ENCODE data around the gene TXNDC8.
"Not testable (repeated sequence)": the region's sequence is repeated elsewhere in the genome, so short reads cannot be mapped to it uniquely, and the experiment has no call there.

Gene TXNDC8

DNA sequence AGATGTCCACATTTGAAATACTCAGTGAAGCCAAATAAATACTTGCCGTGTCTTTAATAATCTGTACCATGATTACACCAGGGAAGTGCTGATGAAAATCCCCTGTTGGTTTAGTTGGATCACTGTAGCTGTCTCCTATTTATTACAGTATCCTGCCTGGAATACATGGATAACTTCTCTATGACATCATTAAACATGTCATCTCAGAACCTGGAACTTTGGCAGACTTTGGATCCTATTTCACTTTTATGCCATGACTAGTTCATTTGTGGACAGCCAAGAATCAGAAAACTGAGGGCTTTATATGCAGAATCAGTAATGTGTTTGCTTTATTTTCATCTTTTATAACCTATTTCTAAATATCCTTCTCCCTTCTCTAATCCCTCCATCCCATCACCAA, at the start of gene TXNDC8:
TXNDC8 (minus strand) TSS at position 137 of the 400 bp plus-strand sequence.
- no peak for DNase-seq

DNA sequence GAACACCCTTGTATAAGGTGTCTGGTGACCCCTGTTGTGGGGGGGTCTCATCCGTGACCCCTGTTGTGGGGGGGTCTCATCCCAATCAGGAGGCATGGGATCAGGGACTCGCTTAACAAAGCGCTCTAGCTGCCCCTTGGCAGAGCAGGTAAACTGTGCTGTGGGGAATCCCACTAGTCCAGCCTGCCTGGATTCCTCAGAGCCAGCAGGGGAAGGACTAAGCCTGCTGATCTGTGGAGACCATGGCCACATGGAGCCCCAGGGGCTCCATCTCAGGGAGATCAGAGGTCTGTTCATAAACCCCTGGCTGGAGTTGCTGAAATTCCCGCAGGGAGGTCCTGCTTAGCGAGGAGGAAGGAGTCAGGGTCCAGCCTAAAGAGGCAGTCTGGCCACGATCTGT, 45.8 kb upstream of the TXNDC8 start:
- no peak for DNase-seq

DNA sequence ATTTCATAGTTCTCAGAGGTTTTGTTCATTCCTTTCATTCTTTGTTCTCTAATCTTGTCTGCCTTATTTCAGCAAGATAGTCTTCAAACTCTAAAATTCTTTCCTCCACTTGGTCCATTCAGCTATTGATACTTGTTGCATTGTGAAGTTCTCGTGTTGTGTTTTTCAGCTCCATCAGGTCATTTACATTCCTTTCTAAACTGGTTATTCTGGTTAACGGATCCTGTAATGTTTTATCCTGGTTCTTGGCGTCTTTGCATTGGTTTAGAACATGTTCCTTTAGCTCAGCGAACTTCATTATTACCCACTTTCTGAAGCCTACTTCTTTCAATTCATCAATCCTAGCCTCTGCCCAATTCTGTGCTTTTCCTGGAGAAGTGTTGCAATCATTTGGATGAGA, 45.1 kb upstream of the TXNDC8 start:
- DNase-seq: no peak

DNA sequence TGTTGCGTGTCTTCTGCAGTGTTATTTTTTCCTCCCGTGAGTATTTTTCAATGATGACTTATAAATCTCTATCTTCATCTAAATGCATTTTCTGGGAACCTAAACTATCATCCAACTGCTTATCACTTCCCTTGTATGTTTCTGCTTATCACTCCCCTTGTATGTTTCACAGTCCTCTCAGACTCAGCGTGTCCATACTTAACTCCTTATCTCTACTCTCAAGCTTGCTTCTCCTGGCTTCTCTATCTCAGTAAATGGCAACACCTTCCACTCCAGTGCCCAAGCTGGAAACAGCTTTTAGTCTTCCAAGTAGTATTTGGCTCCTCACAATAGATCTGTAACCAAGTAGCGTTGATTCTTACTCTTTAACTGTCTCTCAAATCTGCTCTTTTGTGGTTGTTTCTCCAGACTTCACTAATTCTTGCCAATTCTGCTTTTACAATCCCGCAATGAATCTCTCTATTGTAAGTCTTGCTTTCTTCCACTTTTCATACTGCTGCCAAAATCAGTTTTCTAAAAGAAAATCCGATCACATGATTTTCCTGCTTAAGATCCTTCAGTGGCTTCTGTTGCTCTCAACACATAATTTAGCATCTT, 33.8 kb upstream of the TXNDC8 start:
- no peak for DNase-seq

GRCh38 chr9:110370315-110370714, 32.7 kb upstream of the TXNDC8 start:
- DNase-seq: no peak

DNA sequence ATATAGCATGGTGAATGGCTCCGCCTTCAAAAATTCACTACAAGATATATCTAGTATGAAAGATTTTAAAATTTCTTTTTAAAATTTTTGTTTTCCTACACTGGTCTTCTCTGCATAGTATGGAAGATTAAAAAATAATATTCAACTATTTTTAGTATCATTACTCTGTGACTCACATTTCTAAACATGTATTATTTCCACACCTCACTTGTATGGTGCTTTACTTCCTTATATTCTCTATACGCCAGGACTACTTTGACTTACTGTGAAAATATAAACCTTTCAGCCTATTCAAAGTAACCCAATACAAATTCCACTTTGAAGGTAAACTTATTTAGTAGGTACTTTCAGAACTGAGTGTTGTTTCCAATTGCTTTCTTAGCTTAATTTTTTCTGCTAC, 26.8 kb upstream of the TXNDC8 start:
- DNase-seq: no peak

GRCh38 chr9:110358992-110359391, 21.3 kb upstream of the TXNDC8 start:
- not testable (repeated sequence) for DNase-seq

GRCh38 chr9:110357505-110357904, 19.8 kb upstream of the TXNDC8 start:
- DNase-seq: no peak

- DNase-seq: no peak
Measured at GRCh38 chr9:110356639-110357395, 19.2 kb upstream of the TXNDC8 start.

DNA sequence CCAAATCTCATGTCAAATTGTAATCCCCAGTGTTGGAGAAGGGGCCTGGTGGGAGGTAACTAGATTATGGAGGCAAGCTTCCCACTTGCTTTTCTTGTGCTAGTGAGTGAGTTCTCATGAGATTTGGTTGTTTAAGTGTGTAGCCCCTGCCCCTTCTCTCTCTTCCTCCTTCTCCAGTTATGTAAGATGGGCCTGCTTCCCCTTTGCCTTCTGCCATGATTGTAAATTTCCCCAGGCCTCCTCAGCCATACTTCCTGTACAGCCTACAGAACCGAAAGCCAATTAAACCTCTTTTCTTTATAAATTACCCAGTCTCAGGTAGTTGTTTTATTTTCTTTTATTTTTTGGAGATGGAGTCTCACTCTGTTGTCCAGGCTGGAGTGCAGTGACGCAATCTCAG, 18.2 kb upstream of the TXNDC8 start:
- DNase-seq: no peak

GRCh38 chr9:110351009-110351467, 13.4 kb upstream of the TXNDC8 start:
- no peak for DNase-seq

DNA sequence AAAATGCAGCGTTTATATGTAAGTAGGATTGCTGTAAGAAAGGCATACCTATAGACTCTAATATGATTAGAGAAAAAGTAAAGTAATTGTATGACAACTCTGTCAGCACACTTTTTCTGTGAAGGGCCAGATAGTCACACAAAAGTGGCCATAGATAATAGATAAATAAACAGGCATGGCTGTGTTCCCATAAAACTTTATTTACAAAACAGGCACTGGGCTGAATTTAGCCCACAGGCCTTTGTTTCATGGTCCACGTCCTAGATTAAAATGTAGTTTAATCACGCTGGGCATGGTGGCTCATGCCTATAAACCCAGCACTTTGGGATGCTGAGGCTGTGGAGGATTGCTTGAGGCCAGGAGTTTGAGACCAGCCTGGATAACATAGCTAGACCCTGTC, 8.7 kb upstream of the TXNDC8 start:
- no peak for DNase-seq

- no peak for DNase-seq
Measured at GRCh38 chr9:110344821-110345220, 7.2 kb upstream of the TXNDC8 start.

- no peak for DNase-seq
Measured at GRCh38 chr9:110343551-110343950, 5.9 kb upstream of the TXNDC8 start.

- peak in 1 of 2 experiments; percentile 32 for DNase-seq
Measured at GRCh38 chr9:110340306-110340705, 2.6 kb upstream of the TXNDC8 start.

- DNase-seq: no peak
Measured at GRCh38 chr9:110338143-110338542, 480 bp upstream of the TXNDC8 start.

GRCh38 chr9:110336363-110336762, 1.3 kb downstream of the TXNDC8 start:
- no peak for DNase-seq

- DNase-seq: no peak
Measured at GRCh38 chr9:110334871-110335270, 2.8 kb downstream of the TXNDC8 start.

- no peak for DNase-seq
Measured at GRCh38 chr9:110334183-110334582, 3.5 kb downstream of the TXNDC8 start.

DNA sequence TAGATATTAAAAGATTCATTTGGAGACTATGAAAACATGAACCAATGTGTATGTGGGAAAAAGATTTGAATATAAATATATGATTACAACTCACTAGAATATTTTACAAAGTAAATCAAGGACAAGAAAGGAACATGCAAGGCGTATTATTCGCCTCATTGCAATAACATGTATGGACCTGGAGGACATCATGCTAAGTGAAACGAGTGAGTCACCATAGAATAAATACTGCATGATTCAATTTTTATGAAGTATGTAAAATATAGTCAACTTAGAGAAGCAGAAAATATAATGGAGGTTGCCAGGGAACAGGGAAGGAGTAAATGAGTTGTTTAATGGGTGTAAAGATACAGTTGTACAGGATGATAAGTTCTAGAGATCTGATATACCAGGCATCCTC, 4.9 kb downstream of the TXNDC8 start:
- DNase-seq: no peak

DNA sequence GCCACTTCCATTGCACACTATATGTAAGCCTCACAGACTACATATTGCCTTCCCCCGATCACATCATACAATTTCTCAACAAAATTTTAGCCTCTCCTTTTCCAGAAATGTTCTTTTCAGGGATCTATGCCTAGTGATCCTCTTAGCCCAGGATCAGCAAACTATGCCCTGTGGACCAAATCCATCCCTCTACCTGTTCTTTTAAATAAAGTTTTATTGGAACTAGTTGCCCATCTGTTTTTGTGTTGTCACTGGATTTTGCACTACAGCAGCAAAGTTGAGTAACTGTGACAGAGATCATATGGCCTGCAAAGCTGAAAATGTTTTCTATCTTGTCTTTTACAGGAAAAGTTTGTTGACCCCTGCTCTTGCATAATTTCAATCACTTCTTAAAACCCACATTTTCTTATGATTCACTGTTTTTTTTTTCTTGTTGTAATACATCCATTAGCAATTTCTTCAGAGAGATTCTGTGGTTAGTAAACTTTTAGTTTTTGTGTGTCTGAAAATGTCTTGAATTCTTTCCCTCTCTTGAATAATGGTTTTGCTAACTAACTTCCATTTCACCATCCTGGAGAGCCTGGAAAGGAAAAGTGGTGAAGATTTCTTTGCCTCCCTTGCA, 7.1 kb downstream of the TXNDC8 start:
- no peak for DNase-seq

GRCh38 chr9:110329639-110330230, 7.9 kb downstream of the TXNDC8 start:
- DNase-seq: no peak

GRCh38 chr9:110328763-110329162, 8.9 kb downstream of the TXNDC8 start:
- no peak for DNase-seq

DNA sequence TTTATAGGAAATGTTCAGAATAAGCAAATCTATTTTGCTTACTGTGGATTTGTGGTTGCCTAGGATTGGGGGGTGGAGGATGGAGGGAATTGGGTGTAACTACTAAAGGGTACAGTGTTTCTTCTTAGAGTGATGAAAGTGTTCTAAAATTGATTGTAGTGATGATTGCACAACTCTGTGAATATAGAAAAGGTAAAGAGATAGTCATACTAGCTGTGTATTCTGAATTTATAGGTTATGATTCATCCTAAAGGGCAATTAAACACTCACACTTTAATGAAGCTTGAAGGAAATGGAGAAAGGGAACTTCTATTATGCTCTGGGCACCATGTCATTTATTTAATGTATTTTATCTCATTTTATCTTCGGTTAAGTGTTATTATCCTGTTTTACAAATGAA, 9.9 kb downstream of the TXNDC8 start:
- no peak for DNase-seq
